ENCODE data around the gene ZNF280A. TPM values are rescaled to one million over a fixed set of nuclear protein-coding genes. Genes with fewer than 3 reads are reported as not detected.
"Not testable (repeated sequence)": the region's sequence is repeated elsewhere in the genome, so short reads cannot be mapped to it uniquely, and the experiment has no call there.

The ZNF280A gene
- total RNA-seq, 1 donor from 2014 or later: 0.09 TPM

DNA sequence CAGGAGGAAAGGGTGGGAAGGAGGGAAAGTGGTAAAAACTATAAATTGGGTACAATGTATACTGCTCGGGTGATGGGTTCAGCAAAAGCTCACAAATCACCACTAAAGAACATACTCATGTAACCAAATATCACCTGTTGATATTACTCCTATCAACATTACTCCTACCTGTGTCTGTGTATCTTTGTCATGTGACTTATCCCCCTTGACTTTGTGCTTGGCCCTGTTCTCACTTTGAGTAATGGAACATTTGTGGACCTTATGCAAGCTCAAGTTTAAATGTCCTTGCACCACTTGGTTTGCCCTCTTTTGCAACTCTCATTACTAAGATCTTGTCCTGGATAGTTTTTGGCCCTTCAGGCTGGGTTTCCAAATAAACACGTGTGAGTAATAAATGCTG lies 50.5 kb downstream of the ZNF280A start:
- Mint-ChIP-seq H3K27ac (ENCODE audit: unreplicated experiment) (no peak overlapping the region), H3K4me3 (ENCODE audit: unreplicated experiment) (no peak overlapping the region), H3K36me3 (ENCODE audit: low read depth, unreplicated experiment) (no peaks in the 10 kb centered on the region), H3K9me3 (ENCODE audit: unreplicated experiment) (peaks cover 4% of the 10 kb centered on the region), H3K27me3 (ENCODE audit: low read depth, unreplicated experiment) (peaks cover 17% of the 10 kb centered on the region), H3K4me1 (ENCODE audit: low read depth, unreplicated experiment) (no peaks in the 10 kb centered on the region)
- H3K9ac ChIP-seq (ENCODE audit: low read length): no peak overlapping the region
- no peaks in the 10 kb centered on the region for H3K79me2 ChIP-seq (ENCODE audit: insufficient read depth, low read length)
- H4K20me1 ChIP-seq (ENCODE audit: insufficient read depth, low read length): no peaks in the 10 kb centered on the region
- DNase-seq (ENCODE audit: low read depth): no peak
- H3K4me2 ChIP-seq (ENCODE audit: low read length): no peak overlapping the region
- TF ChIP-seq, protein P1, sequence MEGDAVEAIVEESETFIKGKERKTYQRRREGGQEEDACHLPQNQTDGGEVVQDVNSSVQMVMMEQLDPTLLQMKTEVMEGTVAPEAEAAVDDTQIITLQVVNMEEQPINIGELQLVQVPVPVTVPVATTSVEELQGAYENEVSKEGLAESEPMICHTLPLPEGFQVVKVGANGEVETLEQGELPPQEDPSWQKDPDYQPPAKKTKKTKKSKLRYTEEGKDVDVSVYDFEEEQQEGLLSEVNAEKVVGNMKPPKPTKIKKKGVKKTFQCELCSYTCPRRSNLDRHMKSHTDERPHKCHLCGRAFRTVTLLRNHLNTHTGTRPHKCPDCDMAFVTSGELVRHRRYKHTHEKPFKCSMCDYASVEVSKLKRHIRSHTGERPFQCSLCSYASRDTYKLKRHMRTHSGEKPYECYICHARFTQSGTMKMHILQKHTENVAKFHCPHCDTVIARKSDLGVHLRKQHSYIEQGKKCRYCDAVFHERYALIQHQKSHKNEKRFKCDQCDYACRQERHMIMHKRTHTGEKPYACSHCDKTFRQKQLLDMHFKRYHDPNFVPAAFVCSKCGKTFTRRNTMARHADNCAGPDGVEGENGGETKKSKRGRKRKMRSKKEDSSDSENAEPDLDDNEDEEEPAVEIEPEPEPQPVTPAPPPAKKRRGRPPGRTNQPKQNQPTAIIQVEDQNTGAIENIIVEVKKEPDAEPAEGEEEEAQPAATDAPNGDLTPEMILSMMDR (IDR thresholded peaks at IDR 0.05; ENCODE audit: insufficient read depth, low read depth, low read length): no peak
- no peak for TF ChIP-seq EZH2 (IDR thresholded peaks at IDR 0.05; ENCODE audit: insufficient read depth, low read length)
- no peaks in the 10 kb centered on the region for H3K27me3 ChIP-seq (ENCODE audit: insufficient read depth, low read length)
- no peak overlapping the region for H3K4me3 ChIP-seq (ENCODE audit: insufficient read depth, low read depth, low read length)
- no peaks in the 10 kb centered on the region for H3K4me1 ChIP-seq (ENCODE audit: insufficient read depth, low read length)
- no peak for FAIRE-seq
- no peak overlapping the region for H3K27ac ChIP-seq (ENCODE audit: low read depth, low read length)
- no peaks in the 10 kb centered on the region for H3K9me3 ChIP-seq (ENCODE audit: insufficient read depth, low read depth, low read length)
- no peaks in the 10 kb centered on the region for H3K36me3 ChIP-seq (ENCODE audit: insufficient read depth, low read length)
- H2AFZ ChIP-seq (ENCODE audit: low read depth, low read length): no peak overlapping the region

DNA sequence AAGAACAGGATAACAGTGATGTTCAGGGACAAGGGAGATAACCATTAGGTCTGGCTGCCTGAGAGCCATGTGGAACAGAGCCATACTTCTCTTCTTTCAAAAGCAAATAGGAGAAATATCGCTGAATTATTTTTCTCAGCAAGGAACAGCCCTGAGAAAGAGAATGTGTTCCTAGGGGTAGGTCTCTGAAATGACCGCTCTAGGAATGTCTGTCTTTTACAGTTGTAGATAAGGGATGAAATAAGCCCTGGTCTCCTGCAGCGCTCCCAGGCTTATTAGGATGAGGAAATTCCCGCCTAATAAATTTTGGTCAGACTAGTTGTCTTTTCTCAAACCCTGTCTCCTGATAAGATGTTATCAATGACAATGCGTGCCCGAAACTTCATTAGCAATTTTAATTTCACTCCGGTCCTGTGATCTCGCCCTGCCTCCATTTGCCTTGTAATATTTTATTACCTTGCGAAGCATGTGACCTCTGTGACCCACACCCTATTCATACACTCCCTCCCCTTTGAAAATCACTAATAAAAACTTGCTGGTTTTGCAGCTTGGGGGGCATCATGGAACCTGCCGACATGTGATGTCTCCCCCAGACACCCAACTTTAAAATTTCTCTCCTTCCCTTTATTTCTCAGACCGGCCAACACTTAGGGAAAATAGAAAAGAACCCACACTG lies 51.1 kb downstream of the ZNF280A start:
- H3K36me3 ChIP-seq (ENCODE audit: insufficient read depth, low read length); H4K20me1 ChIP-seq (ENCODE audit: insufficient read depth, low read length); FAIRE-seq; H3K4me3 Mint-ChIP-seq (ENCODE audit: unreplicated experiment); H3K4me2 ChIP-seq (ENCODE audit: low read length); H3K4me3 ChIP-seq (ENCODE audit: insufficient read depth, low read depth, low read length); H3K27ac Mint-ChIP-seq (ENCODE audit: unreplicated experiment); H3K9ac ChIP-seq (ENCODE audit: low read length); H3K27ac ChIP-seq (ENCODE audit: low read depth, low read length); H3K79me2 ChIP-seq (ENCODE audit: insufficient read depth, low read length); H3K4me1 ChIP-seq (ENCODE audit: insufficient read depth, low read length); H3K4me1 Mint-ChIP-seq (ENCODE audit: low read depth, unreplicated experiment); H3K27me3 ChIP-seq (ENCODE audit: insufficient read depth, low read length); H2AFZ ChIP-seq (ENCODE audit: low read depth, low read length); H3K36me3 Mint-ChIP-seq (ENCODE audit: low read depth, unreplicated experiment); DNase-seq (ENCODE audit: low read depth); H3K9me3 ChIP-seq (ENCODE audit: insufficient read depth, low read depth, low read length); H3K9me3 Mint-ChIP-seq (ENCODE audit: unreplicated experiment): not testable (repeated sequence)
- peaks cover 23% of the 10 kb centered on the region for H3K27me3 Mint-ChIP-seq (ENCODE audit: low read depth, unreplicated experiment)

DNA sequence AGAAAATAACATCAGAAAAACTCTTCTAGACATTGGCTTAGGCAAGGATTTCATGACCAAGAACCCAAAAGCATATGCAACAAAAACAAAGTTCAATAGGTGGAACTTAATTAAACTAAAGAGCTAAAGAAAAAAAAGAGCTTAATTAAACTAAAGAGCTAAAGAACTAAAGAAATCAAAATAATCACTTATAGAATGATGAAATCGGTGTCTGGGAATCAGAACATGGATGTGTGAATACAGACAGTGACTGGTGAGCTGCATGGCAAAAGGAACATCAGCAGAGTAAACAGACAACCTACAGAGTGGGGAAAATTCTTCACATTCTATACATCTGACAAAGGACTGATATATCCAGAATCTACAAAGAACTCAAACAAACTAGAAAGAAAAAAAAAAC lies 53.0 kb downstream of the ZNF280A start:
- DNase-seq (ENCODE audit: low read depth): no peak
- Mint-ChIP-seq H3K36me3 (ENCODE audit: low read depth, unreplicated experiment) (no peaks in the 10 kb centered on the region), H3K27ac (ENCODE audit: unreplicated experiment) (no peak overlapping the region), H3K4me1 (ENCODE audit: low read depth, unreplicated experiment) (no peaks in the 10 kb centered on the region), H3K27me3 (ENCODE audit: low read depth, unreplicated experiment) (peaks cover 37% of the 10 kb centered on the region), H3K4me3 (ENCODE audit: unreplicated experiment) (no peak overlapping the region), H3K9me3 (ENCODE audit: unreplicated experiment) (peaks cover 4% of the 10 kb centered on the region)
- no peak for FAIRE-seq
- Histone ChIP-seq H3K79me2 (ENCODE audit: insufficient read depth, low read length) (no peaks in the 10 kb centered on the region), H3K4me3 (ENCODE audit: insufficient read depth, low read depth, low read length) (no peak overlapping the region), H3K4me1 (ENCODE audit: insufficient read depth, low read length) (no peaks in the 10 kb centered on the region), H3K9ac (ENCODE audit: low read length) (no peak overlapping the region), H3K9me3 (ENCODE audit: insufficient read depth, low read depth, low read length) (no peaks in the 10 kb centered on the region), H4K20me1 (ENCODE audit: insufficient read depth, low read length) (no peaks in the 10 kb centered on the region), H3K36me3 (ENCODE audit: insufficient read depth, low read length) (no peaks in the 10 kb centered on the region), H3K27ac (ENCODE audit: low read depth, low read length) (no peak overlapping the region), H2AFZ (ENCODE audit: low read depth, low read length) (no peak overlapping the region), H3K27me3 (ENCODE audit: insufficient read depth, low read length) (peaks cover 3% of the 10 kb centered on the region), H3K4me2 (ENCODE audit: low read length) (no peak overlapping the region)
- TF ChIP-seq, protein P1 (IDR thresholded peaks at IDR 0.05; ENCODE audit: insufficient read depth, low read depth, low read length): no peak
- TF ChIP-seq EZH2 (IDR thresholded peaks at IDR 0.05; ENCODE audit: insufficient read depth, low read length): no peak
